Measurements from ENCODE around the gene NUP42. TPM values are rescaled to one million over a fixed set of nuclear protein-coding genes. Genes with fewer than 3 reads are reported as not detected.

NUP42 gene
- total and polyA plus RNA-seq, 9 of the 15 experiments (the other 6 are each of a cell fraction or from before 2014, with no cell fraction given) = 41.8 to 86.4 (median 71.2) TPM

- TF ChIP-seq CHD7 (IDR thresholded peaks at IDR 0.05; ENCODE audit: low read depth, low read length) (no peak), YY1 (IDR thresholded peaks at IDR 0.05; ENCODE audit: borderline replicate concordance in 1 of 3, control insufficient read depth in 1 of 3, extremely low read depth in 1 of 3, insufficient read depth in 3 of 3, insufficient read length in 1 of 3, insufficient replicate concordance in 2 of 3, low read depth in 1 of 3, low read length in 2 of 3) (peak in 1 of 3 experiments; percentile 46), ZNF277 (CRISPR knock-in tag; IDR thresholded peaks at IDR 0.05; ENCODE audit: borderline replicate concordance) (no peak), GATA2 (CRISPR knock-in tag; IDR thresholded peaks at IDR 0.05) (peak; percentile 87), TAL1 (IDR thresholded peaks at IDR 0.05) (peak; percentile 74), ZC3H11A (IDR thresholded peaks at IDR 0.05; ENCODE audit: low read depth, low read length) (no peak), ASH1L (IDR thresholded peaks at IDR 0.05; ENCODE audit: borderline replicate concordance, low read depth, partially characterized antibody) (no peak), ZNF696 (CRISPR knock-in tag; conservative IDR thresholded peaks at IDR 0.05) (no peak), ELF4 (CRISPR knock-in tag; IDR thresholded peaks at IDR 0.05) (no peak), DMBX1 (CRISPR knock-in tag; IDR thresholded peaks at IDR 0.05; ENCODE audit: borderline replicate concordance) (no peak), HDAC2 (IDR thresholded peaks at IDR 0.05) (peak; percentile 90), ZNF232 (CRISPR knock-in tag; IDR thresholded peaks at IDR 0.05) (no peak), MEF2D (tag; conservative IDR thresholded peaks at IDR 0.05; ENCODE audit: low read depth) (no peak), ZNF347 (CRISPR knock-in tag; IDR thresholded peaks at IDR 0.05; ENCODE audit: low read depth) (no peak), NUFIP1 (IDR thresholded peaks at IDR 0.05; ENCODE audit: partially characterized antibody) (no peak), PHF8 (IDR thresholded peaks at IDR 0.05; ENCODE audit: borderline replicate concordance, low read length) (no peak), POU5F1 (IDR thresholded peaks at IDR 0.05; ENCODE audit: borderline replicate concordance, low read depth, low read length, partially characterized antibody) (no peak)
These were observed 9.2 kb downstream of the NUP42 start (continued) for GRCh38 chr7:23191022-23191421.
